ENCODE measurements around the gene C15orf39. TPM values are rescaled to one million over a fixed set of nuclear protein-coding genes. Genes with fewer than 3 reads are reported as not detected.

C15orf39 gene
- polyA plus RNA-seq, 3 donors: 8.9 to 80.7 (median 18.2) TPM

DNA sequence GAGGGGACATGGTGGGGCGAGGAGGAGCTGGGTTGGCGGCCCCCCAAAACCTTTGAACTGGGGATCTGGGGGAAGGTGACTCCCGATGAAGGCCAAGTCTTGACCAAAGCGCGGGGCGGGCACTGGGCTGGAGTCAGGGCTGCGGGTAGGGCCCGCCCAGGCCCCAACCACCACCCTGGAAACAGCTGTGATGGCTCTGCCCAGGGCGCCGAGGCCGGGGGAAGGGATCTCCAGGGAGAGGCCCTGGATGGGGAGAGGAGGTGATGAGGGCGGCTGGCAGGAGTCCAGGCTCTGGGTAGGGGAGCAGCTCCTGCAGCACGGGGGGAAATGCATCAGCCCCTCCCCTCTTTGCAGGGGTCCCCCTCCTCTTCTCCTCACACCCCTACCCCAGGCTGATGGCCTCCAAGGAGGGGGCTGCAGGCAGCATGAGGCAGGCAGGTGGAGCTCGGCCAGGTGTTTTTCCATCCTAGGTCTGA is 5.9 kb upstream of the C15orf39 start:
- Mint-ChIP-seq H3K27me3 (ENCODE audit: low read depth in 3 of 3) (peaks cover 9 to 24% (median 18%) of the 10 kb centered on the region in 3 donors), H3K27ac (no peak overlapping the region), H3K9me3 (peaks cover 1 to 9% (median 3%) of the 10 kb centered on the region in 7 donors), H3K4me1 (peaks cover 49% of the 10 kb centered on the region), H3K36me3 (peaks cover 0 to 2% of the 10 kb centered on the region in 2 donors), H3K4me3 (no peak overlapping the region)
- no peak for DNase-seq
- TF ChIP-seq, protein P1, sequence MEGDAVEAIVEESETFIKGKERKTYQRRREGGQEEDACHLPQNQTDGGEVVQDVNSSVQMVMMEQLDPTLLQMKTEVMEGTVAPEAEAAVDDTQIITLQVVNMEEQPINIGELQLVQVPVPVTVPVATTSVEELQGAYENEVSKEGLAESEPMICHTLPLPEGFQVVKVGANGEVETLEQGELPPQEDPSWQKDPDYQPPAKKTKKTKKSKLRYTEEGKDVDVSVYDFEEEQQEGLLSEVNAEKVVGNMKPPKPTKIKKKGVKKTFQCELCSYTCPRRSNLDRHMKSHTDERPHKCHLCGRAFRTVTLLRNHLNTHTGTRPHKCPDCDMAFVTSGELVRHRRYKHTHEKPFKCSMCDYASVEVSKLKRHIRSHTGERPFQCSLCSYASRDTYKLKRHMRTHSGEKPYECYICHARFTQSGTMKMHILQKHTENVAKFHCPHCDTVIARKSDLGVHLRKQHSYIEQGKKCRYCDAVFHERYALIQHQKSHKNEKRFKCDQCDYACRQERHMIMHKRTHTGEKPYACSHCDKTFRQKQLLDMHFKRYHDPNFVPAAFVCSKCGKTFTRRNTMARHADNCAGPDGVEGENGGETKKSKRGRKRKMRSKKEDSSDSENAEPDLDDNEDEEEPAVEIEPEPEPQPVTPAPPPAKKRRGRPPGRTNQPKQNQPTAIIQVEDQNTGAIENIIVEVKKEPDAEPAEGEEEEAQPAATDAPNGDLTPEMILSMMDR (IDR thresholded peaks at IDR 0.05): no peak
- WGBS (ENCODE audit: insufficient coverage): 35% methylated on average over 9 of the region's 14 CpGs
- H3K4me1 ChIP-seq (ENCODE audit: control insufficient read depth in 1 of 2, insufficient read depth in 2 of 2, low read length in 2 of 2): peaks cover 45 to 57% of the 10 kb centered on the region in 2 donors
- no peaks in the 10 kb centered on the region for H3K79me2 ChIP-seq (ENCODE audit: insufficient read depth, low read length)
- H3K4me2 ChIP-seq (replicated peaks; ENCODE audit: extremely low read depth, low read length, poor library complexity, severe bottlenecking): no peak overlapping the region
- intact Hi-C loops (cut with micrococcal nuclease): no loop called here
- no peaks in the 10 kb centered on the region for H3K36me3 ChIP-seq (replicated peaks in 1 of 2; ENCODE audit: control insufficient read depth in 1 of 2, insufficient read depth in 2 of 2, low read length in 2 of 2)
- H2AFZ ChIP-seq (ENCODE audit: insufficient read depth, low read depth, low read length, poor library complexity, severe bottlenecking): no peak overlapping the region
- H4K20me1 ChIP-seq (ENCODE audit: insufficient read depth, low read length): no peaks in the 10 kb centered on the region
- no peak overlapping the region for H3K4me3 ChIP-seq (replicated peaks in 1 of 3; ENCODE audit: low read depth in 2 of 3, low read length in 3 of 3)
- peaks cover 0 to 7% of the 10 kb centered on the region in 2 donors for H3K27me3 ChIP-seq (ENCODE audit: control insufficient read depth in 2 of 2, insufficient read depth in 2 of 2, low read length in 2 of 2)
- no peak overlapping the region for H3K27ac ChIP-seq (ENCODE audit: low read depth in 1 of 2, low read length in 2 of 2)
- H3K9ac ChIP-seq (ENCODE audit: insufficient read depth, low read length, poor library complexity, severe bottlenecking): no peak overlapping the region
- H3K9me3 ChIP-seq (replicated peaks in 1 of 2; ENCODE audit: control insufficient read depth in 1 of 2, insufficient read depth in 1 of 2, low read length in 2 of 2): peaks cover 0 to 4% of the 10 kb centered on the region in 2 donors

DNA sequence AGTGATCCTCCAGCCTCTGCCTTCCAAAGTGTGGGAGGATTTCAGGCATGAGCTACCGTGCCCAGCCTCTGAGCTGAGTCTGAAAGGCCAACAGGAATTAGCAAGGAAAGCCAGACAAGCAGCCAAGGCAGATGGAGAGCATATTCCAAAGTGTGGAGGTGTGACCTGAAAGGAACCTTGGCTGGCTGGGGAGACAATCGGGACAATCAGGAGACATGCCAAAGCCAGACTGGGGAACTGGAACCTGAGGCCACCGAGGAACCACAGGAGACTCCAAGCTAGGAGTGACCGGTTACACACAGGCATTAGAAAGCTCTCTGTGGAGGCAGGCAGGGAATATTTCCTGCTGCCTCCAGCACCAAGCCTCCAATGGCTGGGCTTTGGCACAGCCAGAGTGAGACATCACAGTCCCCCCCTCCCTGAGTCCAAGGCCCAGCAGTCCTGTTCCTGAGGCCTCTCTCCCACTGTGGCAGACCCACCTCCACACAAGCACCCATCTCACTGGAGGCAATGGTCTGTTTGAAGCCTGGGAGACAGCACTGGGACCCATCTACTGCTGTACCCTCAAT is 4.5 kb upstream of the C15orf39 start:
- DNase-seq: no peak
- Mint-ChIP-seq H3K27me3 (ENCODE audit: low read depth in 3 of 3) (peaks cover 7 to 21% (median 18%) of the 10 kb centered on the region in 3 donors), H3K27ac (no peak overlapping the region), H3K9me3 (peaks cover 0 to 2% (median 0%) of the 10 kb centered on the region in 7 donors), H3K36me3 (no peaks in the 10 kb centered on the region), H3K4me1 (peaks cover 56% of the 10 kb centered on the region), H3K4me3 (no peak overlapping the region)
- peaks cover 50 to 64% of the 10 kb centered on the region in 2 donors for H3K4me1 ChIP-seq (ENCODE audit: control insufficient read depth in 1 of 2, insufficient read depth in 2 of 2, low read length in 2 of 2)
- H3K4me3 ChIP-seq (replicated peaks in 1 of 3; ENCODE audit: low read depth in 2 of 3, low read length in 3 of 3): no peak overlapping the region
- no peak overlapping the region for H3K9ac ChIP-seq (ENCODE audit: insufficient read depth, low read length, poor library complexity, severe bottlenecking)
- peaks cover 4% of the 10 kb centered on the region for H3K79me2 ChIP-seq (ENCODE audit: insufficient read depth, low read length)
- H3K9me3 ChIP-seq (replicated peaks in 1 of 2; ENCODE audit: control insufficient read depth in 1 of 2, insufficient read depth in 1 of 2, low read length in 2 of 2): no peaks in the 10 kb centered on the region
- no peak overlapping the region for H3K27ac ChIP-seq (ENCODE audit: low read depth in 1 of 2, low read length in 2 of 2)
- H3K27me3 ChIP-seq (ENCODE audit: control insufficient read depth in 2 of 2, insufficient read depth in 2 of 2, low read length in 2 of 2): peaks cover 0 to 7% of the 10 kb centered on the region in 2 donors
- H2AFZ ChIP-seq (ENCODE audit: insufficient read depth, low read depth, low read length, poor library complexity, severe bottlenecking): no peak overlapping the region
- no peaks in the 10 kb centered on the region for H3K36me3 ChIP-seq (replicated peaks in 1 of 2; ENCODE audit: control insufficient read depth in 1 of 2, insufficient read depth in 2 of 2, low read length in 2 of 2)
- intact Hi-C loops (cut with micrococcal nuclease): no loop called here
- peaks cover under 1% of the 10 kb centered on the region for H4K20me1 ChIP-seq (ENCODE audit: insufficient read depth, low read length)
- WGBS (ENCODE audit: insufficient coverage): 96% methylated on average over 4 of the region's 4 CpGs
- H3K4me2 ChIP-seq (replicated peaks; ENCODE audit: extremely low read depth, low read length, poor library complexity, severe bottlenecking): no peak overlapping the region
- TF ChIP-seq, protein P1 (IDR thresholded peaks at IDR 0.05): no peak
